BE2C (cell line): Measurements from ENCODE around the gene WDR49.

Source experiments
- DNase-seq: peaks from one replicate; pipeline ENCODE4 v3.0.0-alpha.2; 2020
- H3K27me3 ChIP-seq: fragments of 250-450 bp; sonication (Bioruptor Pico); 2 replicates; pipeline ENCODE4 v1.5.1; 2020; ENCODE audit warnings: mild to moderate bottlenecking
- H3K36me3 ChIP-seq: fragments of 250-450 bp; sonication (Bioruptor Pico); 2 replicates; pipeline ENCODE4 v1.5.1; 2020; ENCODE audit warnings: mild to moderate bottlenecking
- H3K4me1 ChIP-seq: fragments of 250-450 bp; sonication (Bioruptor Pico); 2 replicates; pipeline ENCODE4 v1.5.1; 2020
- H3K4me3 ChIP-seq: 2 replicates; pipeline ENCODE4 v1.5.1; 2011; ENCODE audit warnings: low read depth, low read length
- H3K9me3 ChIP-seq: fragments of 250-450 bp; sonication (Bioruptor Pico); 2 replicates; pipeline ENCODE4 v1.5.1; 2020
- CTCF ChIP-seq: IDR thresholded peaks from 2 replicates; pipeline ENCODE4 v1.5.1; 2012; ENCODE audit warnings: mild to moderate bottlenecking, low read depth, low read length

WDR49 gene

DNA sequence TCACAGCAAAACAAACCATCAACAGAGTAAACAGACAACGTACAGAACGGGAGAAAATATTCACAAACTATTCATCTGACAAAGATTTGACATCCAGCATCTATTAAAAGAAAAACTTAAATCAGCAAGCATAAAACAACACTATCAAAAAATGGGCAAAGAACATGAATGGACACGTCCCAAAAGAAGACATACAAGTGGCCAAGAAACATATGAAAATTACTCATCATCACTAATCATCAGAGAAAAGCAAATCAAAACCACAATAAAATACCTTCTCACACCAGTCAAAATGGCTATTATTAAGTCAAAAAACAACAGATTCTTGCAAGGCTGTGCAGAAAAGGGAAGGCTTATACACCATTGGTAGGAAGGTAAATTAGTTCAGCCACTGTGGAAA lies 166.2 kb downstream of the WDR49 start:
- TF ChIP-seq CTCF = no peak
- no peaks in the 10 kb centered on the region for H3K4me1 ChIP-seq
- H3K27me3 ChIP-seq = no peaks in the 10 kb centered on the region
- H3K9me3 ChIP-seq = no peaks in the 10 kb centered on the region; the same call in 1 of the 2 replicates
- H3K36me3 ChIP-seq = no peaks in the 10 kb centered on the region
- no peak for DNase-seq
- H3K4me3 ChIP-seq = no peak overlapping the region

DNA sequence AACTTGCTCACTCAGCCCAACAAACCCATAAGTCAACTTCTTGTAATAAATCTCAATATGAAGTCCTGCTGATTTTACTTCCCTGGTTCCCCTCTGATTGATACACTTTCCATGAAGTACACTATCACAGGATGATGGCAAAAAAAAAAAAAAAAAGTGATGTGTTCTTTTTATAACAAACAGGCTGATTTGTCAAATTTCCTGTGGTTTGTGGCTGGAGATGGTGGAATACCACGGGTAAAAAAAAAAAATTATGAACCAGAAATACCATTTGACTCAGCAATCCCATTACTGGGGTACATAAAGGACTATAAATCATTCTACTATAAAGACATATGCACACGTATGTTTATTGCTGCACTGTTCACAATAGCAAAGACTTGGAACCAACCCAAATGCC lies 169.2 kb downstream of the WDR49 start:
- H3K9me3 ChIP-seq = no peaks in the 10 kb centered on the region; the same call in 1 of the 2 replicates
- no peak for TF ChIP-seq CTCF
- no peaks in the 10 kb centered on the region for H3K36me3 ChIP-seq
- no peak overlapping the region for H3K4me3 ChIP-seq
- no peaks in the 10 kb centered on the region for H3K4me1 ChIP-seq
- DNase-seq = no peak
- H3K27me3 ChIP-seq = no peaks in the 10 kb centered on the region

- TF ChIP-seq CTCF = no peak
- Histone ChIP-seq H3K4me3 (no peak overlapping the region), H3K9me3 (no peaks in the 10 kb centered on the region; the same call in 1 of the 2 replicates), H3K27me3 (no peaks in the 10 kb centered on the region), H3K4me1 (no peaks in the 10 kb centered on the region), H3K36me3 (no peaks in the 10 kb centered on the region)
- no peak for DNase-seq
Measured at GRCh38 chr3:167483708-167484475, 169.8 kb downstream of the WDR49 start.

DNA sequence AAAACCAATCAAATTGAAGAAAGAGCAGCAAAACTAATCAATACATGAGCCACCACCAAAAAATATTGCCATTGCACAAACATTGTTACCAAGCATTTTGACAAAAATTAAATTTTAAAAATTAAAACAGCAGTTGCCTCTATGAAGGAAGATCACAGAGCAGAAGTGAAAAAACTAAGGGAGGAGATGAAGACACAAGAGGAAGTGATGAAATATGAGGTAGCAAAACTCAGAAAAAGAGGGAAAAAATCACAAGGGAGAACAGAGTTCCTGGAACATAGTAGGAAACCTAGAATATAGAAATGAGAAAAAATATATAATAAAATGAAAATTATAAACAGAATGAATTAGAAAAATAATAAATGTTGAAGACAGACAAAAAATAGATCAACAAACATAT lies 172.6 kb downstream of the WDR49 start:
- DNase-seq = no peak
- Histone ChIP-seq H3K27me3 (no peaks in the 10 kb centered on the region), H3K36me3 (no peaks in the 10 kb centered on the region), H3K4me3 (no peak overlapping the region), H3K4me1 (no peaks in the 10 kb centered on the region), H3K9me3 (no peaks in the 10 kb centered on the region)
- TF ChIP-seq CTCF = no peak

DNA sequence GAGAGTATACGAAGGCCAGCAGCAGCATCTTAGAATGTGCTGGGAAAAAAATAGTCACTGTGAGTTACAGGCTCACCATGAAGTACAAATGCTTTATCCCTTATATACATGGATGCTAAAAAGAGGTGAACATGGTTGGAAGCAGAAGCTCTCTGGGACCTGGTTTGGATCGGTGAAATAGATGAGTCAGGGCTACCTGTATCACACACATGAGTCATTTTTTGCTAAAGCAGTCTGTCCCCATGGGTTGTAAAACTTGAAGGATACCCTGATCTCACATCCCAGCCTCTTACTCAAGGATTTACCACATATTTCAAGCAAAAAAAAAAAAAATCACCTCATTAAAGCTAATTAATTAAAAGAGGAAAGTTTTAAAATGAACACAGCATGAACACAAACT lies 173.0 kb downstream of the WDR49 start:
- no peak for DNase-seq
- no peak overlapping the region for H3K4me3 ChIP-seq
- no peaks in the 10 kb centered on the region for H3K9me3 ChIP-seq
- no peaks in the 10 kb centered on the region for H3K4me1 ChIP-seq
- no peaks in the 10 kb centered on the region for H3K36me3 ChIP-seq
- no peak for TF ChIP-seq CTCF
- no peaks in the 10 kb centered on the region for H3K27me3 ChIP-seq

- no peak for TF ChIP-seq CTCF
- no peak for DNase-seq
- Histone ChIP-seq H3K4me1 (no peaks in the 10 kb centered on the region), H3K36me3 (no peaks in the 10 kb centered on the region), H3K27me3 (no peaks in the 10 kb centered on the region), H3K4me3 (no peak within 1 kb of the TSS), H3K9me3 (no peaks in the 10 kb centered on the region)
Measured at GRCh38 chr3:167473863-167474262, 179.9 kb downstream of the WDR49 start, which contains the start of gene SERPINI2. SERPINI2 (minus strand) TSS chr3:167474042; CDS start chr3:167471834, 2,208 bp downstream.
